CD4-positive, alpha-beta T cell treated with Interferon alpha-2 for 1 hour (primary cell): ENCODE data around the gene ENPP5.
"Not testable (repeated sequence)": the region's sequence is repeated elsewhere in the genome, so short reads cannot be mapped to it uniquely, and the experiment has no call there.

Experiments used
- DNase-seq, 2 donors: peaks; one replicate each; pipeline ENCODE4 v3.0.0-alpha.2; 2020 to 2022

The ENPP5 gene

GRCh38 chr6:46174904-46175303 is 4.1 kb upstream of the ENPP5 start:
- DNase-seq = peak in 1 of 2 donors; percentile 34

- no peak for DNase-seq
Measured at GRCh38 chr6:46172176-46172575, 1.4 kb upstream of the ENPP5 start.

GRCh38 chr6:46160102-46160501 is 10.7 kb downstream of the ENPP5 start:
- no peak for DNase-seq

GRCh38 chr6:46159229-46159628 is 11.6 kb downstream of the ENPP5 start:
- no peak for DNase-seq

GRCh38 chr6:46156701-46157100 is 14.1 kb downstream of the ENPP5 start:
- no peak for DNase-seq

- DNase-seq = not testable (repeated sequence)
Measured at GRCh38 chr6:46149066-46149465, 21.7 kb downstream of the ENPP5 start.

- DNase-seq = no peak
Measured at GRCh38 chr6:46144270-46144669, 26.5 kb downstream of the ENPP5 start.

- DNase-seq = no peak
Measured at GRCh38 chr6:46138281-46138680, 32.5 kb downstream of the ENPP5 start.

GRCh38 chr6:46137387-46137786 is 33.4 kb downstream of the ENPP5 start:
- DNase-seq = no peak

- no peak for DNase-seq
Measured at GRCh38 chr6:46136831-46137230, 33.9 kb downstream of the ENPP5 start.

GRCh38 chr6:46135176-46135575 is 35.6 kb downstream of the ENPP5 start:
- no peak for DNase-seq

GRCh38 chr6:46134216-46134615 is 36.6 kb downstream of the ENPP5 start:
- DNase-seq = no peak

GRCh38 chr6:46131291-46131690 is 39.5 kb downstream of the ENPP5 start:
- not testable (repeated sequence) for DNase-seq

- no peak for DNase-seq
Measured at GRCh38 chr6:46130666-46131065, 40.1 kb downstream of the ENPP5 start.

- peak; percentile 95 to 98 for DNase-seq
Measured at GRCh38 chr6:46129629-46130511, 40.9 kb downstream of the ENPP5 start, which contains the start of gene ENPP4. ENPP4 (plus strand) TSS chr6:46129989; CDS start chr6:46139584, 9,595 bp downstream.

- DNase-seq = no peak
Measured at GRCh38 chr6:46129291-46129628, 41.5 kb downstream of the ENPP5 start.

GRCh38 chr6:46128476-46128875 is 42.3 kb downstream of the ENPP5 start:
- DNase-seq = no peak

GRCh38 chr6:46119679-46120078 is 51.1 kb downstream of the ENPP5 start:
- DNase-seq = not testable (repeated sequence)

GRCh38 chr6:46118836-46119235 is 51.9 kb downstream of the ENPP5 start:
- no peak for DNase-seq

GRCh38 chr6:46118157-46118556 is 52.6 kb downstream of the ENPP5 start:
- no peak for DNase-seq

- no peak for DNase-seq
Measured at GRCh38 chr6:46116289-46116688, 54.5 kb downstream of the ENPP5 start.

- no peak for DNase-seq
Measured at GRCh38 chr6:46115634-46116033, 55.1 kb downstream of the ENPP5 start.

- DNase-seq = no peak
Measured at GRCh38 chr6:46113370-46113769, 57.4 kb downstream of the ENPP5 start.
